ENCODE data around the gene ATXN1.

Gene ATXN1

GRCh38 chr6:16600701-16601100, 160.6 kb downstream of the ATXN1 start:
- no peak for DNase-seq

GRCh38 chr6:16600026-16600425, 161.2 kb downstream of the ATXN1 start:
- no peak for DNase-seq

- DNase-seq, result no peak
Measured at GRCh38 chr6:16596616-16597331, 164.5 kb downstream of the ATXN1 start.

DNA sequence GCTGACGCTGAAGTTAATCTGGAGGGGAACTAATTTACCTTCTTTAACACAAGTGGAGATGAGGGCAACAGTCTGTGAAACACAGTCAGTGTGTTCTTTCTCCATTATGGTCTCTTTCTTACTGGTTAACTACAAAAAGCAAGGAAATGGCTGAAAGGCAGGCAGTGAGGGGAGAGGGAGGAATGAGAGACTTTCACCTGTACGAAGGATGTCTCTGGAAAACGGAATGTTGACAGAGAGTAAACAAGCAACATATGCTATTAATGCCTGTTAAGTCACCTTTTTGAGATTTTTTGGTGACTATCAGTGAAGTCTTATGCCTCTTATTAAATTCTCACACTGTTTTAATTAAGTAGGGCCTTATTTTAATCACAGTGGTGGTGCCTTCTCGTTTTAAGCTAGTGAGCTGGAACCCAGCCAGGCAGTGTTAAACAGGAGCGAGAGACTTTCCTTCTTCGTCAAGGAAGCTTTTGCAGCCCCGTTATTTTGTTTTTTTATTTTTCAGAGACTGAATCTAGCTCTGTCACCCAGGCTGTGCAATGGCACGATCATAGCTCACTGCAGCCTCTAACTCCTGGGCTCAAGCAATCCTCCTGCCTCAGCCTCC, 165.6 kb downstream of the ATXN1 start:
- DNase-seq, result no peak

- no peak for DNase-seq
Measured at GRCh38 chr6:16594849-16595248, 166.4 kb downstream of the ATXN1 start.

DNA sequence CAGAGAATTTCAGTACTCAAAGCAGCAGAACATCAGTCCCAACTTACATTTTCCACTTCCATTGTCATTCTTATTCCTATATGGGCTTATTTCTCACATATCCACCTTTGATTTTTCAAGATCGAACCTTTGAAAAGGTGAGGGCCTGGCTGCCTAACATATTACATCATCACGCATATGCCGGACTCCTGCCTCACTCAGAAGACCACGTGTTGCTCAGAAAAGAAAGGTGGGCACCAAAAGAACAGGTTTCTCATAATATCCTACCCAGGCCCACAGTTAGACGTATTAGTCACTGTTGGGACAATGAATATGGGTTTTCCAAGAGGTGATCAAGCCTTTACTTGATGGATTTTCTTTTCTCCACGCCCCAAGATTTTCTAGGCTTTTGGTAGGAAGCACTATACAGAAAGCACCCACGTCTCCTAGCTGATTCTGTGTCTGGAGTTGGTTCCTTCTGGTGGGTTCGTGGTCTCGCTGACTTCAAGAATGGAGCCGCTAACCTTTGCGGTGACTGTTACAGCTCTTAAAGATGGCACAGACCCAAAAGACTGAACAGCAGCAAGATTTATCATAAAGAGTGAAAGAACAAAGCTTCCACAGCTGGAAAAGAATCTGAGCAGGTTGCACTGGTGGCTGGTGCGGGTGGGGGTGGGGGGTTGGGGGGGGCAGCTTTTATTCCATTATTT, 168.9 kb downstream of the ATXN1 start:
- DNase-seq, result no peak

DNA sequence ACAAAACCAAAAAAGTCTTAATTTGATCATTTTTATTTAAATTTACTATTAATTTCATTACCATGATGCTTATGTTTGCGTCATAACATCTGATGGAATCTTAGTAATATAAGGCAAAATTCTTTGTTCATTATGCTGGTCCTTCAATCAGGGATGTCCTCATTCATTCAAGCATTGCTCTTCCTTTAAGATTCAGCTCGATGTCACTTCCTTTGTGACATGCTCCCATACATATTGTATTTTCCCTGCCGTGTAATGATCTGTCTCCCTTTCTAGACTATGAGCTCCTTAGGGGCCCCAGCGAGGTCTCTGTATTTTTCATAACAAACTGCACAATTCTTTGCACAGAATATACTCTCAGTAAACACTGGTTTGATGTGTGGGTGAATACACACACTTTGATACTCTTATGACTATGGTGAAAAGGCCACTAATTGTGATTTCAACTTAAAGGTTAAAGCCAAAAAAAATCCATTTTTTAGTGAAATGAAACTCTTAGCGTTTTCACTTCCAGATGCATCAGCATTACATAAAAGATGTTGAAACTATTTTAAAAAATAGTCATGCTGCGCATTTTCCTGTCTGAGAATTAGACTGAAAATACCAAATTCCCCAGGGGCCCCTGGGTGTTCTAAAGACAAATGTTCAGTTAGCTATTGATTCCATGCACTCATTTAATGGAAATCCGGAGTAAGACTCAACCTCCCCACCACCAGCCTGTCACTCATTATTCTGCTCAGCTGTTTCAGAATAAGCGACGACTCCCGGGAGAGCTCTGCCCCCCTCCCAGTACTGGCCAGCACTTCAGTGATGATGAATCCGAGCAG, 169.7 kb downstream of the ATXN1 start:
- DNase-seq, result no peak

- DNase-seq, result no peak
Measured at GRCh38 chr6:16585805-16586204, 175.5 kb downstream of the ATXN1 start.

DNA sequence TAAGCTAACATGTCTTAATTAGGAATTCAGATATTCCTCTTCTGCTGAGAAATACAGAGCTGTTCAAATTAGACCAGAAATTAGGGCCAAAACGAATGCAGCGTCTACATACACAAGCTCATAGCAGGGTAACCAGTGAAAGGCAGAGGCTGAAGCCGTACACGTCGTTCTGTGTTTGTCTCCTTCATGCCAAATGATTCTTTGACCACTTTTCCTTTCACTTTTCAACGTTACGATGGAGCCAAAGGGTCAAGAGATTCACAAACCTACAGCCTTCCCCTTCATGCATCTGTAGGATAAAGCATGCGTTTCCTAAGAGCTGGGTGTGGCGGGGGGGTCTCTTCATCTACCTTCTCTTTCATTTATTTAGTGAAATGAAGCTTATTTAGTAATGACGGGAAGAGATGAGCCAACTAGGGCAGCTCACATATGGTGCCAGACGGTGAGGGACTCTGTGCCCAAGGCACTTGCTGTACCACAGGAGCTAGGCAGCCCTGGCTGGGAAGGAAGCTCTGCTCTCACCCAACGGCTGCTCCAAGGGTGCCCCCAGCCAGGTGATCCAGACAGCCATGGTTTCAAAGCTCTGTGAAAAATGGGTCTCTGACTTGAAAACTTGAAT, 178.0 kb downstream of the ATXN1 start:
- no peak for DNase-seq

GRCh38 chr6:16582446-16583143, 178.7 kb downstream of the ATXN1 start:
- DNase-seq, result no peak

- no peak for DNase-seq
Measured at GRCh38 chr6:16578695-16579285, 182.5 kb downstream of the ATXN1 start.

DNA sequence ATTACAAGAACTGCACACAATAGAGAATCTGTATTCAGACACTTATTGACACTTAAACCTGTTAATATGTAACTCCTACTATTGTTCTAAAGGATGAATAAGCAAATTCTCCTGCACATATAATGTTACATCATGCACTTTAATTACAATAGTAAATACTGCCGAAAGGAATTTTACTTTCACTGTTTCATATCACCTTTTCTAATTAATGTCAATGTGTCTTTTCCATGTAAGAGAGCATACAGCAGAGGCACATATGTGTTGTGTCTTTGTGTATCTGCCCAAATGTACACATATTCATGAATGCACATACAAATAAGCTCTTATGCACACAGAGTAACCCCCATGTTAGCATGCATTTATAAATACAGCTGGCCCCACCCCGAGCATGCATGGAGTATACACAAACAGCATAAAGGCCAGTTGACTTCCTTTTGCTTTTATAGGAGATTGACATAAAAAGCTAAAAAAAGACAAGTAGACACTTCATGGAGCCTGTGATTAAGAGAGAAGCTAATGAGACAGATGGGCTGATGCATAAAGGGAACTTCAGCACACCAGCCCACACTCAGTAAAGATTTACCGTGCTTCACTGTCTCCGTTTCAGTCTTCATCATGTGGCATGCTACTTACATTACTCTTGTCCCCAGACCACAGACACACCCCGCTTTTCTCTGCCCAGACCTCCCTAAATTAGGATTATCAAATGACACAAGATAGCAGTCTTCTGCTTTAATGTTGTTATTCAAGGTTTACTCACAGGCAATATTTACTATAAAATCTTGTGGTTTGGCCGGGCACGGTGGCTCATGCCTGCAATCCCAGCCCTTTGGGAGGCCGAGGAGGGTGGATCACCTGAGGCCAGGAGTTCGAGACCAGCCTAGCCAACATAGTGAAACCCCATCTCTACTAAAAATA, 184.6 kb downstream of the ATXN1 start:
- no peak for DNase-seq

DNA sequence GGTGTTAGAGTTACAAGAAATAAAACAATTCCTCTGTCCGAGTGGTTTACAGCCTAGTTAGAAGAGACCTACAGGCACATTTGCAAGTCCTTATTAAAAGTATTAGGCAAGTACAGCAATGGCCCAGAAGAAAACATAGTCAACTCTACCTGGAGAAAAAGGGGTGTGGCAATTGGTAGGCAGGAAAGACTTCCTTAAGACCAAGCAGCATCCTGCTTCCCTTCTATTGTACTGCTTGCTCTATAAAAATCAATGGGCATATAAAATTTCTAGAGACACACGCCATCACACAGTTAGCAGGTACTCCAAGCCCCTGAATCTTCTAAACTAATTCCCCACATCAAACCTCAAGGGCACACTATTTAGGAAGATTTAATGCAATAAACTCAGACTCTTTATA, 185.6 kb downstream of the ATXN1 start:
- DNase-seq, result no peak

DNA sequence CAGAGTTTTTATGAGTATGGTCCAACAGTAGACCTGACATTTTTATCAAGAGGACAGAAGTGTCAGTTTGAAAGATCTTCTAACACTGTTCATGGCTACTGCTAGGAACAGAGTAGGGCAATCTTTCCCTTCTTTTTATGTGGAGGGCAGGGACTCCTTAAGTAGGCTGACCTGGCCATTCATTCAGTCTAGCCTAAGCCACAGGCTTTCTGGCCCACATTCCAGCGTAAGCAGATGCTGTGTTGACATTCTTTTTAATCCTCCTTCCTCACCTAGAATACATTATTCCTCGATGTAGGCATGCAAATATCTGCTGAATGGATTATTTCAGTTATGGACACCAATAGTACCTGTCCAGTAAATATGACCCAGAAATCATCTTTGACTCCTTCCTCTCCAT, 188.3 kb downstream of the ATXN1 start:
- DNase-seq, result no peak

DNA sequence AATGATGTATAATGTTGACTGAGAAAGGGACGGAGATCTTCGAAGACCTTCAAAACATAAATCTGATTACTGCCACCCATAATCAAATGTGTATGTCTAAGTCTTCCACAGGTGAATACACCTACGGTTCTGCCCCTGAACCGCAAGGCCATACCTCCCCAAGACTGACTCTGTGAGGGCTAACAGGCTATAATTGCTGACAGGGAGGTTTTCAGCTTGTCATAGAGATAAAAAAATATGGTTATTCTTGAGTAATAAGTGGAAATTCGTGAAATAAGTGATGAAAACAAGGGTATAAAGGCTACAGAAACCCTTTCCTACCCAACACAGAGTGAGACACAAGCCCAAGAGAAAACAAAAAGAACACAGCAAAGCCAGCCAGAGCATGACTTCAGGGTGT, 188.9 kb downstream of the ATXN1 start:
- DNase-seq, result no peak

DNA sequence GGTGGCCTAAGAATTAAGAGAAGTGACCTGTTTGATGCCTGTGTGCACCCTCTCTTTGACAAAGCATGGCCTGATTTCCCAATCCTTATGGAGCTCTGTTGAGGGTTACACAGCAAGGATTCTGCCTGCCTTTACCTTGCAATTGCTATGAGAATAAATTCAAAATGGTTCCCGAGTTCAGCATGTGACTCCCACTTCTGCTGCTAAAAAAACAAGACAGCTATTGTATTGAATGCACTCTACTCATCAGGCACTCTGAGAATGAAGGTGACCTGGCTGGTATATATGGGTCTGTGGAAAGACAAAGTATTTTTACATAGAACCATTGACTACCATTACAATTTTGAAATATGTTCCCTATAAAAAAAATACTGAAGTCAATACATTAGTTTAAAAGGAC, 190.3 kb downstream of the ATXN1 start:
- DNase-seq, result no peak

DNA sequence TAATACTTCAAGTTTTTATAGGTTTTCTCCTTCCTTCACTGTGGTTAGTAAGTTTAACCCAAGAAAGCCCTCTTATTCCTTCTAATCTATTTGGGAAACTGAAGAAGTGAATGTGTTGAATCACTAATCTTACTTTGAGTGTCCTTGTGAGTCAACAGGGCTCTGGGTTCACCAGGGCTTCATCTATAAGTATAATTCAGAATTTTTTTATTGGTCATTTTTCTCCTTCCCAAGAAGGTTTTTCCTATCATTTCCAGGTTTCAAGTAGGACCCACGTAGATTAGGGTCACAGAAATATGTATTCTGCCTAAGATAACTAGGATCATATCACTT, 191.1 kb downstream of the ATXN1 start:
- no peak for DNase-seq

DNA sequence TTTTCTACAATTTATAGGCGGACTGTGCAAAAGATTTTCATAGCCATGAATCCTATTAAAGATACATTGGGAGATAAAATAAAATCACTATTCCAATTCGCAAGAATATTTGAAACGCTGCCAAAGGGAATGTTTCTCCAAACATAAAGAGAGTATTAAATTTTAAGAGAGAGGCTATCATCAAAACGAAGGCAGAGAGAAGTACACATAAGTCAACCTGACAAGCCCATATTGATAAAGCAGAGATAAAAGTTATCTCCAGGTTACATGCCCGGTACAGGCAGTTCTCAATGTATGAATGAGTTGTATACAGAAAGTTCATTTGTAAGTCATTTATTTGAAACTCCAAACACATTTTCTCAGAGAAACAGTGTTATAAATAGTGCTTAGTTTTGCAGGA, 193.1 kb downstream of the ATXN1 start:
- DNase-seq, result no peak

- DNase-seq, result no peak
Measured at GRCh38 chr6:16567071-16567470, 194.2 kb downstream of the ATXN1 start.

- no peak for DNase-seq
Measured at GRCh38 chr6:16564436-16564835, 196.8 kb downstream of the ATXN1 start.
